Measurements from ENCODE around the gene TECPR2. TPM values are rescaled to one million over a fixed set of nuclear protein-coding genes. Genes with fewer than 3 reads are reported as not detected.

Gene TECPR2
- total and polyA plus RNA-seq, 10 of the 15 experiments (the other 5 are each of a cell fraction or from before 2014, with no cell fraction given): 0.15 to 10.0 (median 3.0) TPM

- H3K36me3 ChIP-seq (ENCODE audit: control insufficient read depth in 2 of 2, insufficient read depth in 2 of 2, low read length in 1 of 2): no peaks in the 10 kb centered on the region
- ChIA-PET SMC1A (ENCODE audit: uncharacterized antibody, unreplicated experiment) (interaction anchor here (1.4 kb wide), 1 partner anchor 17 kb away, joined by 3 read pairs; no protein-coding TSS in a partner anchor), POLR2A (no interaction called here), CTCF (interaction anchor here (1.6 to 2.9 kb wide), 2 partner anchors 17 to 18 kb away, joined by 4 to 11 read pairs; no protein-coding TSS in a partner anchor), RAD21 (ENCODE audit: unreplicated experiment) (no interaction called here)
- H3K9me3 ChIP-seq (replicated peaks; ENCODE audit: control insufficient read depth, insufficient read depth, low read length): no peaks in the 10 kb centered on the region
- H4K20me1 ChIP-seq (ENCODE audit: control insufficient read depth, insufficient read depth): no peaks in the 10 kb centered on the region
- no peaks in the 10 kb centered on the region for H3K4me1 ChIP-seq (ENCODE audit: control insufficient read depth, insufficient read depth, low read length)
- WGBS (ENCODE audit: insufficient coverage, insufficient replicate concordance, low lambda C conversion rate, missing lambda C conversion rate): 83% methylated on average over 10 of the region's 10 CpGs
- no peaks in the 10 kb centered on the region for H3K27me3 ChIP-seq (replicated peaks in 1 of 2; ENCODE audit: control insufficient read depth in 2 of 2, insufficient read depth in 2 of 2, low read length in 1 of 2)
- no peak overlapping the region for H2AFZ ChIP-seq (ENCODE audit: control insufficient read depth, low read depth, low read length)
- no peak for FAIRE-seq
- H3K27ac ChIP-seq (ENCODE audit: control insufficient read depth, insufficient read depth): no peak overlapping the region
- in situ Hi-C loops (cut with MboI): no loop called here
- DNase-seq (ENCODE audit: low read depth, low spot score): no peak
- ATAC-seq: no peak
- no TSS peak for BruUV-seq (replicated peaks)
- H3K9ac ChIP-seq (ENCODE audit: control insufficient read depth, insufficient read depth, low read length): no peak overlapping the region
- TF ChIP-seq SREBF2 (IDR thresholded peaks at IDR 0.05; ENCODE audit: low read length) (no peak), MYB (IDR thresholded peaks at IDR 0.05; ENCODE audit: borderline replicate concordance, low read depth, low read length) (no peak), WRNIP1 (IDR thresholded peaks at IDR 0.05; ENCODE audit: borderline replicate concordance, low read depth, low read length) (no peak), GATAD2B (conservative IDR thresholded peaks at IDR 0.05; ENCODE audit: low read depth) (no peak), CREB1 (IDR thresholded peaks at IDR 0.05; ENCODE audit: low read depth) (no peak), BCL3 (IDR thresholded peaks at IDR 0.05; ENCODE audit: borderline replicate concordance, insufficient read depth, low read depth, low read length, poor library complexity, severe bottlenecking) (no peak), NFIC (IDR thresholded peaks at IDR 0.05; ENCODE audit: low read depth, low read length) (no peak), KLF5 (IDR thresholded peaks at IDR 0.05; ENCODE audit: partially characterized antibody) (no peak), NR2C2 (IDR thresholded peaks at IDR 0.05; ENCODE audit: borderline replicate concordance, control insufficient read depth, insufficient read length, low read depth) (no peak), RAD51 (IDR thresholded peaks at IDR 0.05) (no peak), CBX3 (IDR thresholded peaks at IDR 0.05; ENCODE audit: borderline replicate concordance, low read depth) (no peak), HDAC2 (IDR thresholded peaks at IDR 0.05) (no peak), CTCF (IDR thresholded peaks at IDR 0.05 in 2 of 3, conservative IDR thresholded peaks at IDR 0.05 in 1 of 3; ENCODE audit: control insufficient read depth in 2 of 3, extremely low read depth in 1 of 3, insufficient read depth in 1 of 3, low read depth in 3 of 3, low read length in 3 of 3) (no peak), BACH1 (IDR thresholded peaks at IDR 0.05; ENCODE audit: borderline replicate concordance) (no peak)
- H3K79me2 ChIP-seq (ENCODE audit: control insufficient read depth, insufficient read depth, low read length): no peaks in the 10 kb centered on the region
- no peak overlapping the region for H3K4me3 ChIP-seq
- no peak overlapping the region for H3K4me2 ChIP-seq (ENCODE audit: control insufficient read depth, insufficient read depth)
- intact Hi-C loops (cut with micrococcal nuclease; ENCODE audit: unreplicated experiment): no loop called here
These were observed 58.8 kb downstream of the TECPR2 start for GRCh38 chr14:102421411-102422057.

Data from GM12878 (cell line).